Activated CD4-positive, alpha-beta T cell treated with anti-CD3 and anti-CD28 coated beads, Interleukin-2, amount 50 U/mL, for 1 hour (primary cell): ENCODE results near the gene EPB41L2.
"Not testable (repeated sequence)": the region's sequence is repeated elsewhere in the genome, so short reads cannot be mapped to it uniquely, and the experiment has no call there.

Experiments
- DNase-seq: peaks from one replicate; pipeline ENCODE4 v3.0.0-alpha.2; 2020

The EPB41L2 gene

DNA sequence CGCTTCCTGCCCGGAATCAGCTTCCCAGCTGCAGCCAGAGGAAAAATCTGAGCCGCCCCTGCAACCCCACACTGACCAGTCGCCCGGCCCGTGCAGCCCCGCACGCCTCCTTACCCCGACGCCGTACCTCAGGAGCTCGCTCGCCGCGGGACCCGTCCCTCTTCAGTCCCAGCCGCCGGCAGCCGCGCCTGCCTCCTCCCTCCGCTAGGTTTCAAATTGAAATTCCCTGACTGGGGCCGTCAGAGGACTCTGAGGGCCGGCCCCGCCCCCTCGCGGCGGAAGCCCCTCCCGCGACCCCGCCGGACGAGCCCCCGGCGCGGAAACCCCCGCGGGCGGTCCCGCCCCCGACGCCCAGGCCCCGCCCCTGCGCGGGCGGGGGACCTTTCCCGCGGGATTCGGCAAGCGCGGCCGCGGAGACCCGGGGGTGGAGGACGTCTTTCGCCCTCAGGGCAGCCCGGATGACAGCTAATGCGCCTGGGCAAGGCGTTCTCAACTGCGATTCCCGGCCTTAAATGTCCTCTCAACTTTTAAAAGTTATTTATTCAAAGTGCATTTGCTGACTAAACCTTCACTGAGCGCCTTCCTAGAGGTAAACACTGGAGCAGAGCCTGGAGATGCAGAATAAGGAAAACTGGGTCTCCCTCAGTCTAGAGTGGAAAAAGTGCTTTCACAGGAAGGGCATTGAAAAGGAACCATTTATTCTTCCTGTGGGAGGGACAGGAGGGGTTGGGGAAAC is at the start of gene EPB41L2:
Gene EPB41L2 (minus strand): TSS at position 218 of the 736 bp plus-strand sequence. CDS start 106,760 bp downstream, outside the sequence.
- DNase-seq, result peak; percentile 72

GRCh38 chr6:131112249-131112648 is 49.2 kb upstream of the EPB41L2 start:
- DNase-seq, result no peak

DNA sequence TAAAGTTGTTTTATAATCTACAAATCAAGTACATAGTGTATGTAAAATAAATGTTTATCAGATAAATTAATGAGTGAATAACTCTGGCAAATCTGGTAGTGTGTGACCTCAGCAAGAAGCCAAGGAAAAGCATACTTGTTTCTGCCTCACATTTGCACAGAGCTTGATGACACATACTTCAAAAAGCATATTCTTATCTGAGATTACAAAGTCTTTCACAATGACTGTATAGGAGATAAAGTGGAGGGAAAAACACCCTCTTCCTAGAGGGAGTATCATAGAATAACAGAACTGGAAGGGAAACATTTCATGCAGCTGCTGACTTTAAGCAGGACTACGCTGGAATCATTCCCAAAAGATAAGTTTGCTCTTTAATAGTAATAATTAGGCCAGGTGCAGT is 44.1 kb upstream of the EPB41L2 start:
- no peak for DNase-seq

DNA sequence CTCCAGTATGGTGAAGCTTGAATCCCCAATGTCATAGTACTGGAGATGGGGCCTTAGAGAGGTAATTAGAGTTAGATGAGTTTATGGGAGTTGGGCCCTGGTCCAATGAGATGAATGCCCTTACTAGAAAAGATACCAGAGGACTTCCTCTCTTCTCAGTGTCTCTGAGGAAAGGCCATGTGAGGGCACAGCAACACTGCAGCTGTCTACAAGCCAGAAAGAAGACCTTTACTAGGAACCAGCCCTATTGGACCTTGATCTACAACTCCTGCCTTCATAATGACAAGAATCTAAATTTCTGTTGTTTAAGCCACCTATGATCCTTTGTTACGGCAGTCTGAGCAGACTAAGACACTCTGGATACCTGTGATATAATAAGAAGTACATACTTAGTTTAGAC is 40.9 kb upstream of the EPB41L2 start:
- DNase-seq, result no peak

DNA sequence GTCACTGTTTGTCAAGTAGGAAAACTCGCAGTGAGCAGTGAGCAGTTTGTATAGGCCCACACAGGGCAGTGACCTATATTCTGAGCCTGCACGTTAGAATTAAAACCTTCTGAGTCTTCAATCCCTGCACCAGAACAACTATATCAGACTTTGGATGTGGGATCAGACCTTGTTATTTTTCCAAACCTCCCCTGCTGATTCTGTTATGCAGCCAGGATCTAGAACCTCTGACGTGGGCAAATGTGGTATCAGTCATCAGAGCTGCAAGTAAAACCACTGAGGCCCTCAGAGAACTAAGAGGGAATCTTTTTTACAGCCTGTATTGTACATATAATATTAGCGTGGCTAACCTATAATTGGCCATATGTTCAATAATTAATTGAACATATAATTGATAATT is 40.3 kb upstream of the EPB41L2 start:
- no peak for DNase-seq

DNA sequence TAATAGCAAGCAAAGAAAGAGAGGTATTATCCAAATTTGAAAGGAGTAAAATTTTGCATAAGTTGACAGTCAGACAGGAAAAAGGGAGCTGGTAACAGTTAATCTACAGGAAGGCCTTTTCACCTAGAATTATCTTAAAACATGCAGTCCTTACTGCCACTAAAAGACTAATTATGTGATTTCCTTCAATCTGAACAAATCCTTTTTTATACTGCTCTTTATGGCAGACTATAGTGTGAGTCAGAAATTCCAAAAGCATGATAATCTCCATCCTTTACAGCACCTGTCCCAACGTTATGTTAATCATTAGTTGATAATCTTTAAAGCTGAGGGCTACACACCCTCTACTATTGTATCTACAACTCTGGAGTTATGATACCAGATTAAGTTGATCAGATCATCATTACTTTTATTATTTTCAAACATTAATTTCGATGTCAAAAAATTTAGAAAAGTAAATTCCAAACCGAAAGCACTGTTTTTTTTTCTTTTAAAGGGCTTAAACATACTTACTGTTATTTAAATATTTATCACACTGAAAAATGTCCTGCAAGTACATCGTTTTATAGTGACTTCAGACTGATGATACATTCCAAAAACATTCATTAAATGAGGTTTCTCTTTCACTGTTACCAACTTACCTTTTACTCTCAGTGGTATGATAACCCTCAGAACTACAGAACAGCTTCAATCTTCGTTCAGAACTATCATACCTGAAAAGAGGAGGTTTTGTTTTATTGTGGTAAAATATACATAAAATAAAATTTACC is 39.1 kb upstream of the EPB41L2 start:
- DNase-seq, result no peak

DNA sequence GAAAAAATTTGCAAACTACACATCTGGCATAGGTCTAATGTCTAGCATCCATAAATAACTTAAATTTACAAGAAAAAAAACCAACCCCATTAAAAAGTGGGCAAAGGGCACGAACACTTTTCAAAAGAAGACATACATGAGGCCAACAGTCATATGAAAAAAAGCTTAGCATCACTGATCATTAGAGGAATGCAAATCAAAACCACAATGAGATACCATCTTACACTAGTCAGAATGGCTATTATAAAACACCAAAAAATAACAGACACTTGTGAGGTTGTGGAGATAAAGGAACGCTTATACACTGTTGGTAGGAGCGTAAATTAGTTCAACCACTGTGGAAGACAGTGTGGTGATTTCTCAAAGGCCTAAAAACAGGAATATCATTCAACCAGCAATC is 33.7 kb upstream of the EPB41L2 start:
- no peak for DNase-seq

- DNase-seq, result no peak
These were observed 30.3 kb upstream of the EPB41L2 start for GRCh38 chr6:131093334-131093733.

- not testable (repeated sequence) for DNase-seq
These were observed 28.9 kb upstream of the EPB41L2 start for GRCh38 chr6:131091944-131092343.

- DNase-seq, result not testable (repeated sequence)
These were observed 27.3 kb upstream of the EPB41L2 start for GRCh38 chr6:131090339-131090738.

- no peak for DNase-seq
These were observed 21.9 kb upstream of the EPB41L2 start for GRCh38 chr6:131084982-131085381.

GRCh38 chr6:131083687-131084086 is 20.6 kb upstream of the EPB41L2 start:
- DNase-seq, result no peak

DNA sequence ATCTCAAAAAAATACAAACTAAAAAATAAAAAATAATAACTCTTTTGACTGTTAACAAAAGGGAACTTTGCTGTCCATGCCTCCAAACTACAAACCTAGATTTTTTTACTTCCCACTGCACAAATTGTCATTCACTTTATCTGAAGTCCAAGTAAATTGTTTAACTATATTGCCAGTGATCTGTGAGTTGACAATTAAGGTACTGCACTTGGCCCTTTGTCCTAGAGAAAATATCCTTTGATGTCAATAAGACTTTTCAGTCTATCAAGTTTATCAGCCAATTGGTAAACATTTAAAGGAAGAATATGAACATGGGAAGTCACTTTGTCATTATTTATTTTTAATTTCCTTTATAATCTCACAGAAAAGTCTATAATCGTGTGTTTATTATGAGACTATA is 19.3 kb upstream of the EPB41L2 start:
- DNase-seq, result no peak

GRCh38 chr6:131080084-131080483 is 17.0 kb upstream of the EPB41L2 start:
- DNase-seq, result no peak

GRCh38 chr6:131073577-131073976 is 10.5 kb upstream of the EPB41L2 start:
- DNase-seq, result no peak

DNA sequence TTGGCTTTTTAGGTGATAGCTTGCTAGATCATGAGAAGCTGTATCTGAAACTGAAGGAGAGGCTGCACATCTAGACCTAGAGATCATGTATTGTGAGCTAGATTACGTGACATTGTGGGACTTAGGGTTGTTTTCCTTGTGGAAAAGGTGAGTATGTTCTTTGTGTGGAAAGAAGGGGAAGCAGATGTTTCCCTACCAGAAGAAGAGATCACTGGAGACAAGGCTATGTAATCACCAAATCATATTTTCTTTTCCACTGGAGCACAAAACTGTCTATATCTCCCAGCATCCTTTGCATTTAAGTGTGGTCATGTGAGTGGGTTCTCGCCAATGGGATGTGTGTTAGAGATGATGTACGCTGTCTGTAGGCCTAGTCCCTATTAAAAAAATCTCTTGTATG is 7.0 kb upstream of the EPB41L2 start:
- no peak for DNase-seq

- DNase-seq, result no peak
These were observed 5.1 kb upstream of the EPB41L2 start for GRCh38 chr6:131068165-131068564.

DNA sequence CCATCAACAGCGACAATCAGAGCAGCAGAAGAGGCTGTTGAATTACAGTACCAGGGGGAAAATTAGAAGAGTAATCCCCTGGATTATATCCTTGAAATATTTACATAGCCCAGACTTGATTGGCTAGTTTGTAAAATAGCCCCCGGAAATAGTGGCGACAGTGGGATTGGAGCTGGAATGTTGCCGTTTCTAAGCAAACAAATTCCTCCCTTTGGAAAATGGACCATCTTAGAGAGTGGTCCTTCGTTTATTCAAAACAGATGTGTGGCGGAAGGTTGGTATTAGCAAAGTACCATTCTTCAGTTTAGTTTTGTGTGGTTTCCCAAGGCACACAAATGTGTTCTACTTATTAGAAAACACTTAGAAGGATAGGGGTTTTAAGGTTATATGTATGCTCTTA is 4.5 kb upstream of the EPB41L2 start:
- DNase-seq, result no peak

DNA sequence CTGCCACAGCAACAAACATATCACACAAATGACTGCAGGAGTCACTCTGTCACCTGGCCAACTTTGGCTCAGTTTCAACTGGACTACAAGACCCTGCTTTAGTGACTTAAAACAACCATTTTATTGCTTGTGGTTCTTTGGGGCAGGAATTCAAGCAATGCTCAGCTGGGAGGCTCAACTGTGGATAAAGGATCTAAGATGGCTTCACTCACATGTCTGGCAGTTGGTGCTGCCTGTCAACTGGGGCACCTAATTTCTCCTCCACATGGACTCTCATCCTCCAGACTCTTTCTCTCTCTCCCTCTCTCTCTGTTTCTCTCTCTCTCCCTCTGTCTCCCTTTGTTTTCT is 2.8 kb upstream of the EPB41L2 start:
- DNase-seq, result no peak

DNA sequence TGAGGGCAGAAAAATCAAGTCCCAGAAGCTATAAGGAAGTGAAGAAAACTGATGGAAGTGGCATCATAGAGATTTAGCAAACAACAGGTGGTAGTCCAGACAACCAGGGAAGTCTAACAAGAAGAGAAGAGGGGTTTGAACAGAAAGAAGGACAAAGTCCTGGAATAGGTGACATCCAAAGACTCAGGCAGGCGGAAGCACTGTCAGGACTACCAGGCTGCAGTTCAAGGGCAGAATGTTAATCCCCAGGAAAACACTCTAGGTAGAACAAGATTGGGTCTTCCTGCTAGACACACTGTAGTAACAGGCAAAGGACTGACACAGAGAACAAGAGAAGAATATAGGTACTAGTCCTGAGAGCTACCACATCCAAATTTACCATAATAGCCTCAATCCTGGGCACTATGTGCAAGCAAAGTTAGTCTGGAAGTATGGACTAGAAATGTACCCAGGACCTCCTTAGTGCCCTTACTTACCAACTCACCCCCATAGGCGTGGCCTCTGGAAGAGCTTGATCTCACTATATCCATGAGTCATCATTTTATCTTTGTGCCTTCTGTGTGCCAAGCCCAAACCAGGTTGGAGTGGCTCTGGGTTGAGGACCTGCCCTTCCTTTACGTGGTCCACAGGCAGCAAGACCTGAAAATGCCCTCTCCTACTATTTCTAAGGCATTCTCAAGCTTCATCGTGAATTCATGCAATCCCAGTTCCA is 2.2 kb upstream of the EPB41L2 start:
- DNase-seq, result no peak

GRCh38 chr6:131063764-131064272 is 773 bp upstream of the EPB41L2 start:
- DNase-seq, result no peak

DNA sequence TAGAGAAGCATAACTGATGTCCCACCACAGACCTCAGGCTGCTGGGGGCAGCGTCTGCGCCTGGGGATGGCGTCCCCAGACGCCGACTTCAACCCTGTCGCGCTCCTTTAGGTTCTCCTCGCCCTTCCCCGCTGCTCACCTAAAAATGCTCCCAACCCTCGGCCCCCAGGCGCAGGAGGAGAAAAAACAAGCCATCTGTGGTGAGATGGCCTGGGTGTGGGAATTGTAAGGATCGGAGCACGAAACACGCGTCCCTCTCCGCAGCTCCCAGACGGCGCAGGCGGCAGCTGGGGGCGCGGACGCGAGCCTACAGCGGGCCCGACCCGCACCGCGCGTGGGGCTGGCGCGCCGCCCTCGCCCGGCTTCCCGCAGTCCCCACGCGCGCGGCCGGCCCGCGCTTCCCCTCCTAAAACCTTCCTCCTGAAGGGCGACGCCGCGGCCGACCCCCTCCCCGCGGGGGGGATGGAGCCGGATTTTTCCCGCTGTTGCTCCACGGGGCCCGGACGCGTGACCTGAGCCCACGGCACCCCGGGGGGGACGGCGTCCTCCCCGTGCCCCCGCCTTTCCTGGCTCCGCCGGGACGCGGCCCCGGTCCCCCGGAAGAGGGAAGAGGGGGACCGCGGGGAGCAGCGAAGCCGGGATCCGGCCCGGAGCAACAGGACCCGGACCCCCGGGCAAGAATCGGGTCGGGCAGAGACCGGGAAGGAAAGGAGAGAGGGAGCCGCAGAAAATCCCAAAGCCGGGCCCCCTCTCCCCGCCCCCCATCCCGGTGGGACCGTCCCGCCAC is 611 bp downstream of the EPB41L2 start:
- peak; percentile 18 for DNase-seq

DNA sequence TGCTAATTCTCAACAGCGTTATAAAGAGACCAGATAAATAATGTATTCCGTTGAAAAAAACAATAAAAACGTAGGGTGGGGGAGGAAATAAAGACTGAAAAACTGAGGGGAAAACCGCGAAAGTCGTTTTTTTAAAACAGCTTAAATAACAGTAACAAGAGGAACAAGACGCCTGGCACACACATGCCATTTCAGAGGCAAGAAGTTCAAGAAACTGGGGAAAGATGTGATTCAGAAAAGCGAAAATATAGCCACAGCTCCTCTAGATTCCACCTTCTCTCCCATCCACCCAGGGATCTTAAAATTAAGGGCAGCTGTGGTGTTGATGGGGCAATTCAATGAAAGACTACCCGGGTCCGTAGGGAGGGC is 1.3 kb downstream of the EPB41L2 start:
- DNase-seq, result no peak
